Pons (tissue), 1 donor: ENCODE measurements around the gene JAKMIP1.

Source experiments
- DNase-seq: peaks from one replicate; pipeline ENCODE4 v3.0.0-alpha.2; 2016; ENCODE audit warnings: low spot score

Gene JAKMIP1

GRCh38 chr4:6201580-6202091, 1.3 kb upstream of the JAKMIP1 start:
- no peak for DNase-seq

GRCh38 chr4:6200922-6201362, 593 bp upstream of the JAKMIP1 start:
- DNase-seq = no peak

GRCh38 chr4:6199422-6199921, 877 bp downstream of the JAKMIP1 start:
- no peak for DNase-seq

- DNase-seq = no peak
Observed at GRCh38 chr4:6198768-6199421, 1.5 kb downstream of the JAKMIP1 start.

DNA sequence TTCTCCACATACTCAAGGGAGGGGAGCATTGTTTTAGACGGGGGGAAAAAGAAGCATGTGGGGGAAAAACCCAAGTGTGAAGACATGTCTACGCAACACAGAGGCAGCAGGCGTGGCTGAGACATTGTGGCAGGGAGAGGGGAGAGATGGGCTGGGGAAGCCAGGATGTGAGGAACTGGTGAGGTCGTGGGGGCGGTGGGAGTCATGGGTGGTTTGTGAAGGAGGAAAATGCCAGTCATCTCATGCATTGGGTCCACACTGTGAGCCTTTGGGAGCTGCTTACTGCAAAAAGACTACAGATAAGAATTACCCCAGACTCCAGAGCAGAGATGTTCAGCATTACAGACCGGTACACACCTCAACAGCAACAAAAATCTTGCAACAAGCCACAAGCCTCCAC, 2.1 kb downstream of the JAKMIP1 start:
- no peak for DNase-seq

- DNase-seq = no peak
Observed at GRCh38 chr4:6197433-6198174, 2.7 kb downstream of the JAKMIP1 start.

GRCh38 chr4:6196871-6197270, 3.5 kb downstream of the JAKMIP1 start:
- DNase-seq = no peak

DNA sequence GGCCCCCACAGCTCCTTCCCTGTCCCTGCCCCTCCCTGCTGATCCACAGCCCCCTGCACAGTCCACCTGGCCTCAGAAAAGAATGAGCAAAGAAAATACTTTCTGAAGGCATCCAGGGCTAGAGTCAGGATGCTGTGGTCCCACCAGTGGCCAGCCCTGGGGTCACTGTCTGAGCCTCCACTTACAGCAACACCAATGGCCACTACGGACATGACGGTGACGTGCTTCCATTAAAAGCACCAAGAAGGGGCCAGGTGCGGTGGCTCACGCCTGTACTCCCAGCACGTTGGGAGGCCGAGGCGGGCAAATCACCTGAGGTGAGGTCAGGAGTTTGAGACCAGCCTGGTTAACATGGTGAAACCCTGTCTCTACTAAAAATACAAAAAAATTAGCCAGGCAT, 4.0 kb downstream of the JAKMIP1 start:
- DNase-seq = no peak

DNA sequence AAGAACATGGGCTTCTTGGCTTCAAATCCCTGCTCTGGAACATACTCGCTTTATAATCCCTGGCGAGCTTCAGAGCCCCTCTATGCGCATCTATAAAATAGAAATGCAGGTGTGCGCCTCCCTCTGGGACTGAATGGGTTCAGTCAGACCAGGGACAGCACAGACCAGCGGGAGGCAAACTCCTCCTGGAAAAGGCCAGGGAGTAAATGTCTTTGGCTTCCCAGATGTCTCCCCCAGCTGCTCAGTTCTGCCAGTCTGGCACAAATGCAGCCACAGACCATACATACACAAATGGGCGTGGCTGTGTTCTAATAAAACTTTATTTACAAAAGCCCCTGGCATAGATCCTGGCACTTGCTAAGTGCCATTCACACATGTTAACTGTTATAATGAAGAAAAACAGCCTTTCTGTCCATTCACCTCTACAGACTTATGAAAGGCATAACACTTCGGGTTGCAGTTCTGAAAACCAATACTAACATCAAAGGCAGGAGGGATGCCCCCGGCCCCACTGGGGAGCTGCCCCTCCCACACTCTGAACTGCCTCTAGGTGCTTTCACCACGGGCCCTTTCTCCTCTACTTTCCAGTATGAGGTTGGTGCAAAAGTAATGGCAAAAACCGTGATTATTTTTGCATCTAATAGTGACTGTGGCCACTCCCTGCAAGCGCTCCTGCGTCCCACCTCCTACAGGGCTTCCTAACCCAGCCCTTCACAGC, 4.6 kb downstream of the JAKMIP1 start:
- no peak for DNase-seq

DNA sequence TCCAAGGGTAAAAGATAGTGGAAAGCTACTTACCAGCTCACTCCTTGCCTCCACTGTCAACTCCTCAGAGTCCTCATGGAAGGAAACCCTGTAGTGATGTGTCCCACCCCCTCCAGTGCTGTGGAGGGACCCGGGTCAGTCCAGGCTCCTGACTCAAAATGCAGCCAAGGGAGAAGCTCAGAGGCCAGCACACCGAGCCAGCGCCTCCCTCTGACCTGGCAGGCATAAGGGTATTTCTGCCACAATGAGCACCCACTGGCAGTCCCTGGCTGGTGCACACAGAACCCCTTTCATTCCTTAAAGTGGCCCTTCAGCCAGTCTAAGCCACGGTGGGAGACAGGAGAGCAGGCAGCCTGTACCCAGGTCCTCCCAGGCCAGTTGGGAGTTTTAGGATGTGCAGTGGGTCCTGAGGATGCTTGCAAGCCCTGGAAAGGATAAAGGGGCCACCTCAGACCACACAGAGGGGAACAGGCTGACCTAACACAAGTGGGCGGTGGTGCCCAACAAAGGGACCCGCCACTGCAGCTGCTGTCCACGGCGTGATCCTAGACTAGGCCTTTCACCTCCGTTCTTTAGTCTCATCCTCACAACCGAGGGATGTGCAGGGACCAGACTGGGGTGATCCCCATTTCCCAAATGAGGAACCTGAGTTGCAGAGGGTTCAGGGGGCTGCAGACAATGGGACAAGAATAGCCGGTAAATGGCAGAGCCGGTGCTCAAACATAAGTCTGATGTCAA, 5.7 kb downstream of the JAKMIP1 start:
- peak; percentile 17 for DNase-seq

DNA sequence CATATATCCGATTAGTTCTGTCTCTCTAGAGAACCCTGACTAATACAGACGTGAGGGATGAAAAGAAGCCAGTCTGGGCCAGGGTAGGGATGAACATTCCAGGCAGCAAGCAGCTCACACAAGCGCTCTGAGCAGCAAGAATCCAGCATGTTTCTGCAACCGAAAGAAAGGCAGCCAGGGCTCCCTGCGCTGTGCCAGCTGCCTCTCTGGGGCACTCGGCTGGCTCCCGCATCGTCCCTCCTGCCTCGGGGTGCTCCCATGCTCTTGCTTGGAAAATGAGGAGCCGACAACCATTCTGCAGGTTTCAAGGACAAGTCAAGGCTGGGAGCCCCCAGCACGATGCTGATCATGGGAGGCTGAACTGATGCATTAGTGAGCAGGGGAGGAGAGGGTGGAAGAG, 7.0 kb downstream of the JAKMIP1 start:
- no peak for DNase-seq

DNA sequence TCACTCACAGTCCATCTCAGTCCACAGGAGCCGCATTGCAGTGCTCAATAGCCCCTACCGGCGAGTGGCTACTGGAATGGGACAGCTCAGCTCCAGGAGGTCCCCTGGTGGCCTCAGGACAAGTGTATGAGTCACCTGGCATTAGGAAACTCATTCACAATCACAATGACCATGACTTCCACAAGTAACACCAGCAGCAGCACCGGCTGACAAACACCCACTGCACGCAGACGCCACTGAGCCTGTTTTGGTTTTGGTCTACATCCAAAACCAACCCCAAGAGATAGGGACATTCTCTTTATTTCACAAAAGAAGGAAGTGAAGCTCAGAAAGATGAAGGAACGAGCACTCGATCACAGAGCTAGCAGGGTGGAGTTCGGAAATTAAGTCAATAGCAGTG, 8.1 kb downstream of the JAKMIP1 start:
- no peak for DNase-seq

GRCh38 chr4:6191448-6192130, 8.8 kb downstream of the JAKMIP1 start:
- no peak for DNase-seq

- DNase-seq = no peak
Observed at GRCh38 chr4:6190486-6190885, 9.9 kb downstream of the JAKMIP1 start.

DNA sequence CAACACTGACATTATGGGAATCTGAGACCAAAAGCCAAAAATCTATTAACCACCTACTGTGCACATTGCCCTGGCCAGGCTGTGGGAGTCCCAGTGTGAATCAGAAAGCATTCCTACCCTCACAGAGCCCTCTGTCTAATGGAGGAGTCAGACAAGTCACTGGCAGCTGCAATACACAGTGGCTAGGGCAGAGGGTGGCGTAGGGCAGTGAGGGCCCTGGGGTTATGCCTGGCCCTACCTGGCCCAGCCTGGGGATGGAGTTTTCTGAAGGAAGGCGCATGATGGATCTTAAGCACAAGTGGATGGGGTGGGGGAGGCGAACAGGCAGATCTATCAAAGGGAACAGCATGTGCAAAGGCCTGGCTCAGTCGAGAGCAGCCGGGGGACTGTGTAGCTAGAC, 10.8 kb downstream of the JAKMIP1 start:
- DNase-seq = no peak

- peak; percentile 28 for DNase-seq
Observed at GRCh38 chr4:6188687-6189305, 11.6 kb downstream of the JAKMIP1 start.

- no peak for DNase-seq
Observed at GRCh38 chr4:6184169-6184568, 16.2 kb downstream of the JAKMIP1 start.

GRCh38 chr4:6183740-6184139, 16.6 kb downstream of the JAKMIP1 start:
- no peak for DNase-seq

DNA sequence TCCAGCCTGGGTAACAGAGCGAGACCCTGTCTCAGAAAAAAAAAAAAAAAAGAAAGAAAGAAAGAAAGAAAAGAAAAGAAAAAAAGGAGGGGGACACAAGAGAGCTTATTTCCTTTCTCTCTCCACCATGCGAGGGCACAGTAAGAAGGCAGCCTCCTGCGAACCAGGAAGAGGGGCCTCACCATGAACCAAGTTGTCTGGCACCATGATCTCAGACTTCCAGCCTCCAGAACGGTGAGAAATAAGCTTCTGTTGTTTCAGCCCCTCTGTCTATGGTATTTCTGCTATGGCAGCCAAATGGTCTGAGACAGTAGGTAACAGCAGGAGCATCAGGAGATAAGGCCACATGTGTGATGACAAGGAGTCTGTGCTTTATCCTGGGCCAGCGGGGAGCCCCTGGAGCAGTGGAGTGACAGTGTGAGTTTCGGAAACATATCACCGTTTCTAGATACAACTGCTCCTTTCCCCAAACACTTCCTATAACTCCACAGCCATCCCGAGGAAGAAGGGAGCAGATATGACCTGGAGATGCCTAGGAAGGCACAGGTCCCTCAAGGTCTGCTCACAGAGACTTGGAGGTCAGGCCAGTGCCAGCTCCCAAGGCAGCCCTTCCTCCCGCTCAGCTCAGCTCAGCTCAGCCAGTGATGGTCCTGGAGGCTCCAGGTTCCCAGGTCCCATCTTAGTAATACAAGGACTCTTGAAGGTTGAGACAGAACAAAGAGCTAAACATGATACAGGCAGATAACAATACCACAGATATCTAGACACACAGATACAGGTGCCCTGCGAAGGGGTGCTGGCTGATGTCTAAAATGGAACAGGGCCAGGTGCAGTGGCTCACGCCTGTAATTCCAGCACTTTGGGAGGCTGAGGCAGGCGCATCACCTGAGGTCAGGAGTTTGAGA, 17.7 kb downstream of the JAKMIP1 start:
- no peak for DNase-seq
